HG02610 (cell line): ENCODE data around the gene ACVR1B.

Experiments
- ATAC-seq: cut with Tn5 transposase; IDR thresholded peaks from one replicate; pipeline ENCODE4 v1.9.1; 2021; ENCODE audit warnings: mild to moderate bottlenecking, moderate library complexity; ENCODE audit not compliant: unreplicated experiment

ACVR1B gene

GRCh38 chr12:52042706-52043385 is 91.3 kb downstream of the ACVR1B start:
- no peak for ATAC-seq

- ATAC-seq: no peak
These were observed 92.1 kb downstream of the ACVR1B start for GRCh38 chr12:52043386-52044212.

- ATAC-seq: no peak
These were observed 92.9 kb downstream of the ACVR1B start for GRCh38 chr12:52044292-52044983.

GRCh38 chr12:52045794-52046199 is 94.3 kb downstream of the ACVR1B start:
- ATAC-seq: no peak
